Kidney epithelial cell (primary cell): ENCODE measurements around the gene TIMM10. TPM values are rescaled to one million over a fixed set of nuclear protein-coding genes. Genes with fewer than 3 reads are reported as not detected.

Experiments used
- DNase-seq: peaks from one replicate; pipeline ENCODE4 v3.0.0-alpha.2; 2010; ENCODE audit warnings: low read depth
- H3K27me3 ChIP-seq: 2 replicates; pipeline ENCODE4 v1.6.0; 2011; ENCODE audit warnings: low read length; ENCODE audit not compliant: control insufficient read depth, insufficient read depth
- H3K36me3 ChIP-seq: 2 replicates; pipeline ENCODE4 v1.5.1; 2011; ENCODE audit warnings: low read length; ENCODE audit not compliant: control insufficient read depth, insufficient read depth
- H3K4me3 ChIP-seq: 2 replicates; pipeline ENCODE4 v1.5.1; 2011; ENCODE audit warnings: low read depth, mild to moderate bottlenecking, control low read depth, low read length
- CTCF ChIP-seq: IDR thresholded peaks from 2 replicates; pipeline ENCODE4 v1.5.1; 2011; ENCODE audit warnings: mild to moderate bottlenecking, moderate library complexity, low read length, control low read depth, inconsistent platforms; ENCODE audit not compliant: insufficient read depth, poor library complexity, severe bottlenecking
- total RNA-seq: library from RNA; depleted of rRNA; stranded (reverse); fragments of >200 nt; gene quantifications from 2 replicates; pipeline ENCODE4 v1.2.3, GENCODE V29; 2015

TIMM10 gene
- total RNA-seq, 1 donor from 2014 or later: 66.4 TPM

DNA sequence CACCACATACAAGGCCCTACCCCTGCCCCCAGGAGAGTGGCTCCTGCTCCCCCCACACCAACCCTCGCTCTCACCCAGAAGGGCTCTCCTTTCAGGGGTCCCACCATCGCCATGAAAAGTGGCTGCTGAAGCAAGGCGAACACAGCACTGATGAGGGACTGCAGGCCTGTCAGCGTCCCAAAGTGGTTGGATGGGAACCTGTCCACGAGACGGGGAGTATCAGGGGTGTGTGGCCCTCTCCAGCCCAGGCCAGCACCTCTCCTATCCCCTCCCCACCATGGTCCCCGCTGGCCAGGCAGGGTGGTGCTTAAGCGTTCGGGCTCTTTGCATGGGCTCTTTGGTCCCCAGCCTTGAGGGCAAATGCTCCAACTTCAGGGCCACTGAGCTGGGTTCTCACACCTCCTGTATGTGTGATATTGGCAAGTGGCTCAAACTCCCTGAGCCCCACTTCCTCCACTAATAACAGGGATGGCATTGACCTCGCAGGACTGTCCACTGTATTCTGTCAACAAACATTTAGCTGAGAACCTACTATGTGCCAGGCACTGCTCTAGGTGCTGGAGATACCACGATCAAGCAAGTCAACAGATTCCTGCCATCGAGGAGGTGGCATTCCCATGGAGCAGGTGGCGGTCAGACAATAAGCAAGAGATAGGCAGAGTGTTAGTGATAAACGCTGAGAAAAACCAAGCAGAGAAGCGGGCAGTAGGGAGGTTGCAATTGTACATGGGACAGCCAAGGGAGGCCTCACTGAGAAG, 43.4 kb downstream of the TIMM10 start:
- DNase-seq: no peak
- Histone ChIP-seq H3K4me3 (no peak overlapping the region), H3K36me3 (no peaks in the 10 kb centered on the region), H3K27me3 (peaks cover 14% of the 10 kb centered on the region)
- no peak for TF ChIP-seq CTCF

DNA sequence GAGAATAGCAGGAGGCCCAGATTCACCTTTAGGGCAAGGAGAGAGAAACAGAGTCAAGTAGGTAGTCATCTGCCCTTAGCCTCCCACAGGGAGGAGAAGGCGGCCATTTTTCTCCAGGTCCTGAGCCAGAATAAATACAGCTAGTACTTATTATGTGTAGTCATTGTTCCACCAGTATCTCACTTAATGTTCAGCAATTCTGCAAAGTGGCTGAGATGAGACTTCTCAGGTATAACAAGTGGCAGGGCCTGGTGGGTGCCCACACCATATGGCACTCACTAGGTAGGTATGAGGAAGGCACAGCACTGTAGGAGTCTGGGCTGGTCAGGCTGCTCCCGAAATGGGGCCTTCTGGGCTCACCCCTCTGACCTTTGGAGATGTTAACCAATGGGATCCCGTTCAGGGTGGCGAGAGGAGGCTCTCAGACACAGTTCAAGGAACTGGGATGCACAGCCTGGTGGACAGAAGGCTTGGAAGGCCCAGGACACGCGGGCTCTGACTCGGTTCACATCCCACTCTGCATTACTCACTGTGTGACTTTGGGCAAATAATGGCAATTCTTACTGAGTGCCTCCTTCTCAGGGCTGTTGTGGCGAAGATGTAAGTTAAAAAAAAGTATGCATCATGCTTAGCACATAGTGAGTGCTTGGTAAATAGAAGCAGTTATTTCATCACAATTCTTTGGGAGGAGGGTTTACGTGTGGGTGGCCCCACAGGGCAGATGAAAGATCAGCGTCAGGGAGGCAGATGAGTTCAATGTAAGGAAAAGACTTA, 45.1 kb downstream of the TIMM10 start:
- Histone ChIP-seq H3K36me3 (no peaks in the 10 kb centered on the region), H3K27me3 (peaks cover 27% of the 10 kb centered on the region), H3K4me3 (no peak overlapping the region)
- DNase-seq: no peak
- TF ChIP-seq CTCF: no peak

GRCh38 chr11:57484141-57484710, 46.3 kb downstream of the TIMM10 start:
- no peak overlapping the region for H3K4me3 ChIP-seq
- no peaks in the 10 kb centered on the region for H3K36me3 ChIP-seq
- no peak for DNase-seq
- peaks cover 29% of the 10 kb centered on the region for H3K27me3 ChIP-seq
- no peak for TF ChIP-seq CTCF

- Histone ChIP-seq H3K36me3 (no peaks in the 10 kb centered on the region), H3K4me3 (no peak overlapping the region), H3K27me3 (peaks cover 34% of the 10 kb centered on the region)
- DNase-seq: no peak
- no peak for TF ChIP-seq CTCF
Measured at GRCh38 chr11:57483562-57483918, 47.0 kb downstream of the TIMM10 start.

DNA sequence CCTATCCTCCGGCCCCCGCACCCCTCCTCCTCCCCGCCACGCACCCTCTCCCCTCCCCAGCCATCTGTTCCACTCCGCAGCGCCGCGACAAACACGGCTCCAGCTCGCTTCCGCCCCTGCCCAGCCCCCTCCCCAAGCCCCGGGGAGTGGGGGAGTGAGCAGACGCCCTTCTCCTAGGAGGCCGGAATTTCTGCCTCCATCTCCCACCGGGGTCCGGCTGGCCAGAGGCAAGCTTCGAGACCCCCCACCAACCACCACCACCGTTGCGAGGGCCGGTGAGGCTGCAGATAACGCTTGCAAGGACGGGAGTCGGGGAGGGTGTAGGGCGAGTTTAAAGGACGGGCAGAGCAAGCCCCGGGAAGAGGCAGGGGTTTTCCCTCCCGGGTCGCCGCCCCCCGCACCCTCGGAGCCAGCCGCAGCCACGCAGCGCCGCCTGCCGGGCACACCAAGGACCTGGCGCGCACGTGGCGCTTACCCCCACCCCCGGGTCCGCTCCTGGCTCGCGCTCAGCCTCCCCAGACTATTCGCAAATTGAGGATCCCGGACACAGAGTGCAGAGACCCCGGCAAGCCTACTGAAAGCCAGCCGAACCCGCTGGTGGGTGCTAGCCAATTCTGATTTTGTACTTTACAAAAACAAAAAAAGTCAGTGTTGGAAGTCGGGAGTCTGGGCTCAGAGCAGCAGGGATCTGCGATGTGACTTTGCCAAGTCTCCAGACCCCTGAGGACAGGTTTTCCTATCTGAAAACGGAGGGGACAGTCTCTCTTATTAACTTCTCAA, 47.6 kb downstream of the TIMM10 start:
- peak; percentile 64 for TF ChIP-seq CTCF
- Histone ChIP-seq H3K36me3 (no peaks in the 10 kb centered on the region), H3K4me3 (peak overlapping the region; percentile 30), H3K27me3 (peaks cover 37% of the 10 kb centered on the region)
- DNase-seq: no peak
